GM12878 (cell line): ENCODE data around the gene NKAP. TPM values are rescaled to one million over a fixed set of nuclear protein-coding genes. Genes with fewer than 3 reads are reported as not detected.

Source experiments
- ATAC-seq: fragments of 200-7000 bp; cut with Tn5 transposase; 3 replicates; pipeline ENCODE4 v1.9.1; 2020; ENCODE audit warnings: mild to moderate bottlenecking, moderate library complexity
- BruUV-seq: library from RNA; stranded (reverse); fragments of 400-500 nt; replicated peaks from 2 replicates; lab custom pipeline; 2021; lab: Mats Ljungman, UMichigan
- CTCF ChIA-PET: fragments of 300-600 bp; sonication (Branson Sonifier 250); formaldehyde crosslinking; extraction: SDS; loops from one replicate; lab custom pipeline; 2021; ENCODE audit warnings: inconsistent platforms; lab: Yijun Ruan, JAX
- POLR2A ChIA-PET: fragments of 350-600 bp; formaldehyde crosslinking; extraction: SDS; loops from one replicate; lab custom pipeline; 2021; ENCODE audit warnings: inconsistent platforms; lab: Charles Lee
- RAD21 ChIA-PET: fragments of 300-600 bp; sonication (Branson Sonifier 250); formaldehyde crosslinking; loops from one replicate; lab custom pipeline; 2023; ENCODE audit warnings: antibody characterized with exemption; ENCODE audit not compliant: unreplicated experiment; lab: Charles Lee
- SMC1A ChIA-PET: fragments of 300-600 bp; sonication (Branson Sonifier 250); formaldehyde crosslinking; loops from one replicate; lab custom pipeline; 2023; ENCODE audit not compliant: unreplicated experiment, uncharacterized antibody; lab: Charles Lee
- DNase-seq: peaks from one replicate; pipeline ENCODE4 v3.0.0-alpha.2; 2011; ENCODE audit warnings: low read depth, low spot score
- FAIRE-seq: peaks from 3 replicates; lab custom pipeline; 2011; peaks lifted over from hg19 to GRCh38; lab: Jason Lieb, UNC
- H2AFZ ChIP-seq: 2 replicates; pipeline ENCODE4 v1.6.0; 2011; ENCODE audit warnings: low read depth, low read length, control low read depth; ENCODE audit not compliant: control insufficient read depth
- H3K27ac ChIP-seq: 2 replicates; pipeline ENCODE4 v1.5.1; 2011; ENCODE audit warnings: control low read depth; ENCODE audit not compliant: control insufficient read depth, insufficient read depth
- H3K27me3 ChIP-seq, 2 experiments: replicated peaks in 1 of 2; 2 replicates each; pipeline versions ENCODE4 v1.6.0 to v1.6.1; 2011; ENCODE audit warnings: low read length in 1 of 2; ENCODE audit not compliant: control insufficient read depth in 2 of 2, insufficient read depth in 2 of 2
- H3K36me3 ChIP-seq, 2 experiments: 2 replicates each; pipeline ENCODE4 v1.5.1; 2011; ENCODE audit warnings: low read length in 1 of 2; ENCODE audit not compliant: control insufficient read depth in 2 of 2, insufficient read depth in 2 of 2
- H3K4me1 ChIP-seq: 2 replicates; pipeline ENCODE4 v1.6.1; 2011; ENCODE audit warnings: mild to moderate bottlenecking, low read length, moderate library complexity, mixed read lengths; ENCODE audit not compliant: control insufficient read depth, insufficient read depth
- H3K4me2 ChIP-seq: 2 replicates; pipeline ENCODE4 v1.6.0; 2011; ENCODE audit warnings: control low read depth; ENCODE audit not compliant: control insufficient read depth, insufficient read depth
- H3K4me3 ChIP-seq: fragments of 200-600 bp; sonication (generic); 2 replicates; pipeline ENCODE4 v1.5.1; 2016
- H3K79me2 ChIP-seq: 2 replicates; pipeline ENCODE4 v1.6.0; 2011; ENCODE audit warnings: low read length; ENCODE audit not compliant: control insufficient read depth, insufficient read depth
- H3K9ac ChIP-seq: 2 replicates; pipeline ENCODE4 v1.8.0; 2011; ENCODE audit warnings: low read length, control low read depth, mixed read lengths; ENCODE audit not compliant: control insufficient read depth, insufficient read depth
- H3K9me3 ChIP-seq: replicated peaks from 3 replicates; pipeline ENCODE4 v1.5.1; 2011; ENCODE audit warnings: mild to moderate bottlenecking, low read length; ENCODE audit not compliant: control insufficient read depth, insufficient read depth
- H4K20me1 ChIP-seq: 2 replicates; pipeline ENCODE4 v1.6.0; 2011; ENCODE audit not compliant: control insufficient read depth, insufficient read depth
- ATF7 ChIP-seq: fragments of 450-650 bp; IDR thresholded peaks from 2 replicates; pipeline ENCODE4 v1.6.1; 2016; ENCODE audit warnings: low read depth, mild to moderate bottlenecking
- BHLHE40 ChIP-seq, 2 experiments: fragments of 450-650 bp in 1 of 2; IDR thresholded peaks; 2 replicates each; pipeline ENCODE4 v1.6.1; 2011 to 2017; ENCODE audit warnings: low read depth in 2 of 2, borderline replicate concordance in 1 of 2, improper control_type of control experiment in 1 of 2, low read length in 1 of 2, mild to moderate bottlenecking in 1 of 2
- FOS ChIP-seq: IDR thresholded peaks from 3 replicates; pipeline ENCODE4 v1.6.1; 2011; ENCODE audit warnings: borderline replicate concordance; ENCODE audit not compliant: insufficient read length; ENCODE audit errors: extremely low read depth
- IKZF2 ChIP-seq, 2 experiments: fragments of 450-650 bp; IDR thresholded peaks; 2 replicates each; pipeline ENCODE4 v1.6.1; 2017; ENCODE audit warnings: mild to moderate bottlenecking in 2 of 2, moderate library complexity in 2 of 2
- KDM1A ChIP-seq: fragments of 200-600 bp; sonication (generic); IDR thresholded peaks from 2 replicates; pipeline ENCODE4 v1.6.1; 2016; ENCODE audit warnings: borderline replicate concordance
- MXI1 ChIP-seq: fragments of 150-350 bp; IDR thresholded peaks from 2 replicates; pipeline ENCODE4 v1.6.1; 2011; ENCODE audit warnings: low read depth, mild to moderate bottlenecking, inconsistent platforms, low read length, improper control_type of control experiment
- MYB ChIP-seq: fragments of 150-350 bp; IDR thresholded peaks from 2 replicates; pipeline ENCODE4 v1.6.1; 2014; ENCODE audit warnings: mild to moderate bottlenecking, low read depth, low read length, borderline replicate concordance
- NR2F1 ChIP-seq: fragments of 450-650 bp; conservative IDR thresholded peaks from 2 replicates; pipeline ENCODE4 v1.6.1; 2017; ENCODE audit warnings: mild to moderate bottlenecking
- POLR2A ChIP-seq: IDR thresholded peaks from 2 replicates; pipeline ENCODE4 v1.6.1; 2011; ENCODE audit warnings: low read depth, mild to moderate bottlenecking, low read length
- RAD21 ChIP-seq: IDR thresholded peaks from 2 replicates; pipeline ENCODE4 v1.6.1; 2011; ENCODE audit warnings: mild to moderate bottlenecking, low read depth, low read length, moderate library complexity; ENCODE audit not compliant: insufficient read depth
- SMAD5 ChIP-seq: IDR thresholded peaks from 2 replicates; pipeline ENCODE4 v1.6.1; 2016; ENCODE audit warnings: antibody characterized with exemption, low read depth
- SREBF2 ChIP-seq: IDR thresholded peaks from 2 replicates; pipeline ENCODE4 v1.6.1; 2012; ENCODE audit warnings: mild to moderate bottlenecking, low read length
- ZNF217 ChIP-seq: fragments of 450-650 bp; IDR thresholded peaks from 2 replicates; pipeline ENCODE4 v1.6.1; 2017; ENCODE audit warnings: antibody characterized with exemption, mild to moderate bottlenecking
- WGBS: methylation state at CpG from one replicate; pipeline ENCODE4 v1.1.6; 2016; ENCODE audit warnings: low lambda C conversion rate; ENCODE audit not compliant: insufficient replicate concordance, insufficient coverage; ENCODE audit errors: missing lambda C conversion rate; 5-methylcytosine and 5-hydroxymethylcytosine counted together
- in situ Hi-C: fragments of 300-500 bp; cut with MboI; formaldehyde crosslinking; loops from 9 replicates; pipeline ENCODE4 v1.14.3; 2018; ENCODE audit warnings: mixed read lengths
- intact Hi-C: fragments of 100-400 bp; cut with micrococcal nuclease; formaldehyde crosslinking; loops from one replicate; pipeline ENCODE4 v1.14.2; 2022; ENCODE audit not compliant: unreplicated experiment
- polyA plus RNA-seq, 11 experiments: library from polyadenylated mRNA; depleted of rRNA in 4 of 11; unstranded in 6 of 11; stranded (reverse) in 5 of 11; fragments of >200 nt; fragmentation: Nextera tagmentation in 4 of 11; fragmentation: Illumina TruSeq in 1 of 11; extraction: Ambion mirVana in 4 of 11; extraction: Trizol in 1 of 11; gene quantifications; 1 replicate in 1 of 11; 2 replicates in 10 of 11; pipeline versions ENCODE4 v1.2.1 to v1.2.3, GENCODE V29; 2011 to 2016; ENCODE audit warnings: inconsistent platforms in 2 of 11, missing spikeins in 2 of 11, low read depth in 1 of 11
- total RNA-seq, 4 experiments: library from RNA; depleted of rRNA in 3 of 4; stranded (reverse); fragments of >200 nt in 3 of 4; fragmentation: Illumina TruSeq in 1 of 4; extraction: Trizol in 1 of 4; gene quantifications; 2 replicates each; pipeline versions ENCODE4 v1.2.1 to v1.2.3, GENCODE V29; 2013 to 2021
- TF ChIP-seq, protein P1 (sequence below): fragments of 450-650 bp; IDR thresholded peaks from 2 replicates; pipeline ENCODE4 v1.6.1; 2017; ENCODE audit warnings: mild to moderate bottlenecking, low read depth, inconsistent platforms; ENCODE audit not compliant: poor library complexity, severe bottlenecking
- TF ChIP-seq, protein P2 (sequence below): fragments of 150-350 bp; IDR thresholded peaks from 2 replicates; pipeline ENCODE4 v1.6.1; 2016; ENCODE audit warnings: low read depth, low read length

Gene NKAP
- total and polyA plus RNA-seq, 10 of the 15 experiments (the other 5 are each of a cell fraction or from before 2014, with no cell fraction given): 2.4 to 6.9 (median 5.3) TPM

DNA sequence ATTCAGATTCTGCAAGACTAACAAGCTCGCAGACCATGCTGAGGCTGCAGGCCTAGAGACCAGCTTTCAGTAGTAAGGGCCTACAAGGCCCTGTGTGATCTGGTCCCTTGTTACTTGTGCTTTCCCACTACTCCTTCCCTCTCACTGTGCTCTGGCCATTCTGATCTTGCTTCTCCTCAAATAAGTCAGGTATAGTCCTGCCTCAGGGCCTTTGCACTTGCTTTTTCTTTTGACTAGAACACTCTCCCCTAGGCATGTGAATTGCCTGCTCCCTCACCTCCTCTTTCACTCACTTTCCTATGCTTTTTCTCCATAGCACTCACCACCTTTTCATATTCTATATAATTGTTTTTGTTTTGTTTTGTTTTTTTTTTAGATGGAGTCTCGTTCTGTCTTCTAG is 25.7 kb downstream of the NKAP start:
- H2AFZ ChIP-seq: no peak overlapping the region
- CTCF ChIA-PET: no interaction called here
- intact Hi-C loops: no loop called here
- no peak for TF ChIP-seq NR2F1
- no peak for TF ChIP-seq SMAD5
- TF ChIP-seq KDM1A: no peak
- TF ChIP-seq RAD21: no peak
- TF ChIP-seq BHLHE40 (IDR thresholded peaks at IDR 0.05; ENCODE audit: borderline replicate concordance in 1 of 2, low read depth in 2 of 2, low read length in 1 of 2): no peak
- no peak for TF ChIP-seq MYB
- TF ChIP-seq IKZF2 (IDR thresholded peaks at IDR 0.05): no peak
- no peak for TF ChIP-seq SREBF2
- TF ChIP-seq, protein P1, sequence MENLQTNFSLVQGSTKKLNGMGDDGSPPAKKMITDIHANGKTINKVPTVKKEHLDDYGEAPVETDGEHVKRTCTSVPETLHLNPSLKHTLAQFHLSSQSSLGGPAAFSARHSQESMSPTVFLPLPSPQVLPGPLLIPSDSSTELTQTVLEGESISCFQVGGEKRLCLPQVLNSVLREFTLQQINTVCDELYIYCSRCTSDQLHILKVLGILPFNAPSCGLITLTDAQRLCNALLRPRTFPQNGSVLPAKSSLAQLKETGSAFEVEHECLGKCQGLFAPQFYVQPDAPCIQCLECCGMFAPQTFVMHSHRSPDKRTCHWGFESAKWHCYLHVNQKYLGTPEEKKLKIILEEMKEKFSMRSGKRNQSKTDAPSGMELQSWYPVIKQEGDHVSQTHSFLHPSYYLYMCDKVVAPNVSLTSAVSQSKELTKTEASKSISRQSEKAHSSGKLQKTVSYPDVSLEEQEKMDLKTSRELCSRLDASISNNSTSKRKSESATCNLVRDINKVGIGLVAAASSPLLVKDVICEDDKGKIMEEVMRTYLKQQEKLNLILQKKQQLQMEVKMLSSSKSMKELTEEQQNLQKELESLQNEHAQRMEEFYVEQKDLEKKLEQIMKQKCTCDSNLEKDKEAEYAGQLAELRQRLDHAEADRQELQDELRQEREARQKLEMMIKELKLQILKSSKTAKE: no peak
- no peak for TF ChIP-seq POLR2A
- TF ChIP-seq ATF7: no peak
- no peak for TF ChIP-seq ZNF217
- no peak for TF ChIP-seq MXI1
- no peak for TF ChIP-seq FOS
- TF ChIP-seq, protein P2, sequence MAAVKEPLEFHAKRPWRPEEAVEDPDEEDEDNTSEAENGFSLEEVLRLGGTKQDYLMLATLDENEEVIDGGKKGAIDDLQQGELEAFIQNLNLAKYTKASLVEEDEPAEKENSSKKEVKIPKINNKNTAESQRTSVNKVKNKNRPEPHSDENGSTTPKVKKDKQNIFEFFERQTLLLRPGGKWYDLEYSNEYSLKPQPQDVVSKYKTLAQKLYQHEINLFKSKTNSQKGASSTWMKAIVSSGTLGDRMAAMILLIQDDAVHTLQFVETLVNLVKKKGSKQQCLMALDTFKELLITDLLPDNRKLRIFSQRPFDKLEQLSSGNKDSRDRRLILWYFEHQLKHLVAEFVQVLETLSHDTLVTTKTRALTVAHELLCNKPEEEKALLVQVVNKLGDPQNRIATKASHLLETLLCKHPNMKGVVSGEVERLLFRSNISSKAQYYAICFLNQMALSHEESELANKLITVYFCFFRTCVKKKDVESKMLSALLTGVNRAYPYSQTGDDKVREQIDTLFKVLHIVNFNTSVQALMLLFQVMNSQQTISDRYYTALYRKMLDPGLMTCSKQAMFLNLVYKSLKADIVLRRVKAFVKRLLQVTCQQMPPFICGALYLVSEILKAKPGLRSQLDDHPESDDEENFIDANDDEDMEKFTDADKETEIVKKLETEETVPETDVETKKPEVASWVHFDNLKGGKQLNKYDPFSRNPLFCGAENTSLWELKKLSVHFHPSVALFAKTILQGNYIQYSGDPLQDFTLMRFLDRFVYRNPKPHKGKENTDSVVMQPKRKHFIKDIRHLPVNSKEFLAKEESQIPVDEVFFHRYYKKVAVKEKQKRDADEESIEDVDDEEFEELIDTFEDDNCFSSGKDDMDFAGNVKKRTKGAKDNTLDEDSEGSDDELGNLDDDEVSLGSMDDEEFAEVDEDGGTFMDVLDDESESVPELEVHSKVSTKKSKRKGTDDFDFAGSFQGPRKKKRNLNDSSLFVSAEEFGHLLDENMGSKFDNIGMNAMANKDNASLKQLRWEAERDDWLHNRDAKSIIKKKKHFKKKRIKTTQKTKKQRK: no peak
- TF ChIP-seq, all 136 proteins: peak for 0
- no peaks in the 10 kb centered on the region for H3K27me3 ChIP-seq
- no peaks in the 10 kb centered on the region for H4K20me1 ChIP-seq
- H3K9ac ChIP-seq: no peak overlapping the region
- WGBS: 53% methylated on average over 2 of the region's 2 CpGs
- H3K9me3 ChIP-seq: no peaks in the 10 kb centered on the region
- SMC1A ChIA-PET: no interaction called here
- DNase-seq (no peak), ATAC-seq (no peak), FAIRE-seq (no peak)
- no peaks in the 10 kb centered on the region for H3K36me3 ChIP-seq
- no peaks in the 10 kb centered on the region for H3K4me1 ChIP-seq
- no peak overlapping the region for H3K4me3 ChIP-seq
- H3K27ac ChIP-seq: no peak overlapping the region
- no peak overlapping the region for H3K4me2 ChIP-seq
- no TSS peak for BruUV-seq
- in situ Hi-C loops: no loop called here
- RAD21 ChIA-PET: no interaction called here
- POLR2A ChIA-PET: no interaction called here
- no peaks in the 10 kb centered on the region for H3K79me2 ChIP-seq
